HepG2 (cell line): ENCODE results near the gene BCL2L2. TPM values are rescaled to one million over a fixed set of nuclear protein-coding genes. Genes with fewer than 3 reads are reported as not detected.

Experiments
- ATAC-seq: fragments of 200-7000 bp; cut with Tn5 transposase; 3 replicates; pipeline ENCODE4 v1.9.1; 2020; ENCODE audit warnings: mild to moderate bottlenecking, moderate library complexity
- BruUV-seq: library from RNA; stranded (reverse); fragments of 400-500 nt; replicated peaks from 2 replicates; lab custom pipeline; 2021; lab: Mats Ljungman, UMichigan
- CTCF ChIA-PET: fragments of 300-600 bp; formaldehyde crosslinking; extraction: SDS; loops from one replicate; lab custom pipeline; 2021; ENCODE audit warnings: low total read pairs, inconsistent platforms, low intra/inter-chr PET ratio; lab: Yijun Ruan, JAX
- POLR2A ChIA-PET: fragments of 350-600 bp; sonication (Branson Sonifier 250); formaldehyde crosslinking; loops from one replicate; lab custom pipeline; 2020; ENCODE audit warnings: antibody characterized with exemption, inconsistent platforms; lab: Yijun Ruan, JAX
- DNase-seq: peaks from one replicate; pipeline ENCODE4 v3.0.0-alpha.2; 2015; ENCODE audit warnings: low spot score
- FAIRE-seq: peaks from 3 replicates; lab custom pipeline; 2011; peaks lifted over from hg19 to GRCh38; lab: Jason Lieb, UNC
- H2AFZ ChIP-seq: one replicate; pipeline ENCODE4 v1.6.1; 2011; ENCODE audit warnings: low read length, inconsistent platforms
- H3K27ac ChIP-seq: fragments of 300-600 bp; 3 replicates; pipeline ENCODE4 v1.8.0; 2011; ENCODE audit warnings: mixed run types, mild to moderate bottlenecking, mixed read lengths, low read length, inconsistent platforms; ENCODE audit not compliant: insufficient read depth; ENCODE audit errors: extremely low read length
- H3K27me3 ChIP-seq, 2 experiments: fragments of 200-600 bp in 1 of 2; 2 replicates in 1 of 2; 3 replicates in 1 of 2; pipeline versions ENCODE4 v1.6.0 to v1.8.0; 2011; ENCODE audit warnings: low read length in 2 of 2, mild to moderate bottlenecking in 2 of 2, moderate library complexity in 2 of 2, inconsistent platforms in 1 of 2; ENCODE audit not compliant: insufficient read depth in 2 of 2, control insufficient read depth in 1 of 2
- H3K36me3 ChIP-seq, 2 experiments: fragments of 200-600 bp in 1 of 2; replicated peaks in 1 of 2; 2 replicates in 1 of 2; 3 replicates in 1 of 2; pipeline versions ENCODE4 v1.5.1 to v1.8.0; 2011; ENCODE audit warnings: low read length in 2 of 2, inconsistent platforms in 1 of 2; ENCODE audit not compliant: insufficient read depth in 2 of 2, control insufficient read depth in 1 of 2
- H3K4me1 ChIP-seq: 2 replicates; pipeline ENCODE4 v1.5.1; 2012; ENCODE audit warnings: low read length, inconsistent platforms; ENCODE audit not compliant: insufficient read depth
- H3K4me2 ChIP-seq: 2 replicates; pipeline ENCODE4 v1.6.0; 2011; ENCODE audit warnings: low read depth, low read length, inconsistent platforms
- H3K4me3 ChIP-seq, 3 experiments: fragments of 200-600 bp in 1 of 3; sonication (generic), shearing (Covaris generic) in 1 of 3; replicated peaks in 1 of 3; 2 replicates each; pipeline ENCODE4 v1.5.1; 2011 to 2016; ENCODE audit warnings: low read length in 3 of 3, inconsistent platforms in 2 of 3, low read depth in 2 of 3, mild to moderate bottlenecking in 2 of 3, control low read depth in 1 of 3, mixed read lengths in 1 of 3; ENCODE audit not compliant: insufficient read depth in 1 of 3
- H3K79me2 ChIP-seq: one replicate; pipeline ENCODE4 v1.6.1; 2011; ENCODE audit warnings: low read length, inconsistent platforms; ENCODE audit not compliant: insufficient read depth
- H3K9ac ChIP-seq: 2 replicates; pipeline ENCODE4 v1.6.0; 2011; ENCODE audit warnings: mild to moderate bottlenecking, low read depth, low read length, inconsistent platforms; ENCODE audit not compliant: insufficient read depth
- H3K9me3 ChIP-seq: 2 replicates; pipeline ENCODE4 v1.5.1; 2012; ENCODE audit warnings: mild to moderate bottlenecking, low read length
- H4K20me1 ChIP-seq: 2 replicates; pipeline ENCODE4 v1.6.0; 2011; ENCODE audit warnings: inconsistent platforms, mild to moderate bottlenecking, low read length, moderate library complexity; ENCODE audit not compliant: insufficient read depth
- HNF1B ChIP-seq: sonication (generic); formaldehyde crosslinking; IDR thresholded peaks from 2 replicates; pipeline ENCODE4 v1.5.1; 2020; ENCODE audit warnings: mild to moderate bottlenecking, moderate library complexity, missing genetic modification reagents
- KMT2A ChIP-seq: sonication (generic); formaldehyde crosslinking; IDR thresholded peaks from 2 replicates; pipeline ENCODE4 v1.4.0; 2020; ENCODE audit warnings: missing genetic modification reagents
- MYC ChIP-seq: sonication (generic); formaldehyde crosslinking; IDR thresholded peaks from 2 replicates; pipeline ENCODE4 v1.9.0; 2021; ENCODE audit warnings: missing genetic modification reagents, borderline replicate concordance
- ZBTB39 ChIP-seq: sonication (generic); formaldehyde crosslinking; IDR thresholded peaks from 2 replicates; pipeline ENCODE4 v1.5.0; 2020; ENCODE audit warnings: missing genetic modification reagents
- WGBS: methylation state at CpG from one replicate; pipeline ENCODE4 v1.1.6; 2017; ENCODE audit warnings: low lambda C conversion rate; 5-methylcytosine and 5-hydroxymethylcytosine counted together
- in situ Hi-C: cut with HindIII; loops from 2 replicates; pipeline ENCODE4 v1.10.0; 2017; ENCODE audit warnings: low pct_unique_long_range_greater_than_20kb; ENCODE audit not compliant: extremely low pct_ligation_motif_present
- intact Hi-C: fragments of 100-400 bp; cut with micrococcal nuclease; formaldehyde crosslinking; loops from one replicate; pipeline ENCODE4 v1.10.0; 2022; ENCODE audit not compliant: unreplicated experiment
- polyA plus RNA-seq, 8 experiments: library from polyadenylated mRNA; depleted of rRNA in 3 of 8; stranded (reverse) in 7 of 8; unstranded in 1 of 8; fragments of >200 nt; fragmentation: Illumina TruSeq in 4 of 8; extraction: Trizol in 4 of 8; gene quantifications; 2 replicates each; pipeline versions ENCODE4 v1.2.1 to v1.2.3, GENCODE V29; 2011 to 2016; ENCODE audit warnings: low read depth in 4 of 8, missing spikeins in 1 of 8, mixed read lengths in 1 of 8; ENCODE audit not compliant: insufficient read depth in 1 of 8
- total RNA-seq, 5 experiments: library from RNA; depleted of rRNA; stranded (reverse); fragments of >200 nt; fragmentation: Illumina TruSeq; extraction: Trizol; gene quantifications; 2 replicates each; pipeline ENCODE4 v1.2.3, GENCODE V29; 2016; ENCODE audit warnings: low read depth in 1 of 5
- TF ChIP-seq, protein P1 (sequence below): sonication (generic); formaldehyde crosslinking; IDR thresholded peaks from 2 replicates; pipeline ENCODE4 v1.8.0; 2022; ENCODE audit warnings: mild to moderate bottlenecking, missing genetic modification reagents, moderate library complexity

The BCL2L2 gene
- total and polyA plus RNA-seq, 2 of the 13 experiments (the other 11 are each of a cell fraction or from before 2014, with no cell fraction given): 28.1 to 49.8 TPM

DNA sequence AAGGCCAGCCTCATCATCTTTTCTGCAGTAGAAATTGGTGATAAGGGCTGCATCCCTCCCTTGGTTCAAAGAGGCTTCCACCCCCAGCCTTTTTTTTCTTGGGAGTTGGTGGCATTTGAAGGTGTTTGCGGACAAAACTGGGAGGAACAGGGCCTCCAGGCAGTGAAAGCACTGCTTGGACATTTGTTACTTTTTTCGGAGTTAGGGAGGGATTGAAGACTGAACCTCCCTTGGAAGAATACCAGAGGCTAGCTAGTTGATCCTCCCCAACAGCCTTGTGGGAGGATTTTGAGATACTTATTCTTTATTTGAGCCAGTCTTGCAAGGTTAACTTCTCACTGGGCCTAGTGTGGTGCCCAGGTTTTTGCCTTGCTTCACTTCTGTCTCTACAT is 17.8 kb downstream of the BCL2L2 start (continued):
- TF ChIP-seq ZBTB39 (CRISPR knock-in tag): no peak

DNA sequence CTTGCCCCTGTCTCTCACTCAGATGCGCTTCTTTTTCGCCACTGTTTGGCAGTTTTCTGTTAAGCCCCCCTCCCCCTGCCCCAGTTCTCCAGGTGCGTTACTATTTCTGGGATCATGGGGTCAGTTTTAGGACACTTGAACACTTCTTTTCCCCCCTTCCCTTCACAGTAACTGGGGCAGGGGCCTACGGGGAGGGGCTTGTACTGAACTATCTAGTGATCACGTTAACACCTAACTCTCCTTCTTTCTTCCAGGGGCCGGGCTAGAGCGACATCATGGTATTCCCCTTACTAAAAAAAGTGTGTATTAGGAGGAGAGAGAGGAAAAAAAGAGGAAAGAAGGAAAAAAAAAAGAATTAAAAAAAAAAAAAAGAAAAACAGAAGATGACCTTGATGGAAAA is 18.4 kb downstream of the BCL2L2 start:
- TF ChIP-seq, protein P1, sequence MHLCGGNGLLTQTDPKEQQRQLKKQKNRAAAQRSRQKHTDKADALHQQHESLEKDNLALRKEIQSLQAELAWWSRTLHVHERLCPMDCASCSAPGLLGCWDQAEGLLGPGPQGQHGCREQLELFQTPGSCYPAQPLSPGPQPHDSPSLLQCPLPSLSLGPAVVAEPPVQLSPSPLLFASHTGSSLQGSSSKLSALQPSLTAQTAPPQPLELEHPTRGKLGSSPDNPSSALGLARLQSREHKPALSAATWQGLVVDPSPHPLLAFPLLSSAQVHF (CRISPR knock-in tag): no peak
- TF ChIP-seq KMT2A (no peak), MYC (no peak), HNF1B (no peak)
- H3K79me2 ChIP-seq: peaks cover 23% of the 10 kb centered on the region
- no peak overlapping the region for H3K9ac ChIP-seq
- peaks cover 0 to 14% of the 10 kb centered on the region in 2 experiments; a peak in 3 of 5 replicates for H3K27me3 ChIP-seq
- no peak overlapping the region for H3K27ac ChIP-seq
- intact Hi-C loops: loop anchor here (5.0 kb wide), 1 partner anchor 132 kb away; no protein-coding TSS in a partner anchor
- FAIRE-seq: no peak
- peaks cover 11% of the 10 kb centered on the region; the same call in 1 of the 2 replicates for H4K20me1 ChIP-seq
- H3K9me3 ChIP-seq: no peaks in the 10 kb centered on the region
- BruUV-seq: no TSS peak
- no peak for DNase-seq
- H3K4me3 ChIP-seq: no peak overlapping the region
- 95% methylated on average over 7 of the region's 7 CpGs for WGBS
- peaks cover 36% of the 10 kb centered on the region for H3K4me1 ChIP-seq
- no peak for ATAC-seq
- peaks cover 18 to 31% of the 10 kb centered on the region in 2 experiments for H3K36me3 ChIP-seq
- no peak overlapping the region for H3K4me2 ChIP-seq
- ChIA-PET POLR2A (interaction anchor here (13.2 kb wide), 1 partner anchor 20 kb away, joined by 1053 read pairs; the partner anchor contains the start of genes BCL2L2 and PPP1R3E), CTCF (no interaction called here)
- H2AFZ ChIP-seq: no peak overlapping the region
- in situ Hi-C loops: loop anchor here (5.0 to 25.0 kb wide), 3 partner anchors 52 to 812 kb away; partner anchors contain the start of genes CMTM5, EMC9, FITM1 and PSME1
